H4 (cell line): ENCODE data around the gene EPS8L1. TPM values are rescaled to one million over a fixed set of nuclear protein-coding genes. Genes with fewer than 3 reads are reported as not detected.

ENCODE experiments used
- DNase-seq: peaks from one replicate; pipeline ENCODE4 v3.0.0-alpha.2; 2015; ENCODE audit warnings: low spot score
- total RNA-seq: library from RNA; depleted of rRNA; stranded (reverse); fragments of >200 nt; shearing (Covaris generic); gene quantifications from 2 replicates; pipeline ENCODE4 v1.2.3, GENCODE V29; 2014

EPS8L1 gene
- total RNA-seq, 1 experiment from 2014 or later = 2.2 TPM

DNA sequence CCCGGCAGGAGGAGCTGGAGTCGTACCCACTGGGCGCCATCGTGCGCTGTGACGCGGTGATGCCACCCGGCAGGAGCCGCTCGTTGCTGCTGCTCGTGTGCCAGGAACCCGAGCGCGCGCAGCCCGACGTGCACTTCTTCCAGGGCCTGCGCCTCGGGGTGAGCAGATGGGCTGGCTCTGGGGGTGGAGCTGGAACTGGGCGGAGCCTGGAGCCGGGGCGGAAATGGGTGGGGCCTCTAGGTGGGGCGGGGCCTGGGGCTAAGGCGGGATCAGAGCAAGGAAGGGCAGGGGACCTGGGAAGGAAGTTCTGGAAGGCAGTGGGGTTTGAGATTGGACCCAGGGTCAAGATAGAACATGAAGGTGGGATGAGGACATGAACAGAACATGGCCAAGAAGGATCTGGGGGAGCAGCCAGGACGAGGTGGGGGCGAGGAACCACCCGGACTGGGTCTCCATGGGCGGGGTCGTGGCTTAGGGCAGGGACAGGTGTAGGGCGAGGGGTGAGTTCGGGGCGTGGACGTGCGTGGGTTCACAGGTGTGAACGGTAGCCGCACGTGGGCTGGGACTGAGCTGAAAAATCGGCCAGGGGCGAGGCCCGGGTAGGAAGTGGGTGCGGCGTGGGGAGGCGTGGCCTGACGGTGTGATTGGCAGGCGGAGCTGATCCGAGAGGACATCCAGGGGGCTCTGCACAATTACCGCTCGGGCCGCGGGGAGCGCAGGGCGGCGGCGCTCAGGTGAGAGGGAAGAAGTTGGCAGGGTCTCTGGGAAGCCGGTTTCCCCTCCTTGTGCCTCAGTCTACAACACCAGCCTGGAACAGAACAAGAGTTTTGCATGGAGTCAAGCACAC is 4.7 kb downstream of the EPS8L1 start:
- DNase-seq = peak; percentile 60

GRCh38 chr19:55080968-55081769 is 5.5 kb downstream of the EPS8L1 start:
- DNase-seq = no peak

DNA sequence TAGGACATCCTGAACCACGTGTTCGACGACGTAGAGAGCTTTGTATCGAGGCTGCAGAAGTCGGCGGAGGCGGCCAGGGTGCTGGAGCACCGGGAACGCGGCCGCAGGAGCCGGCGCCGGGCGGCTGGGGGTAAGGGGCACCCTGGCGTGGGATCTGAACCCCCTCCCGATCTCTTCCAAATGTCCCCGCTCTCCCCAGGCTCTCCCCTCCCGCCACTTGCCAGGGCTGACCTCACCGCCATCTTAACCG is 6.0 kb downstream of the EPS8L1 start:
- DNase-seq = no peak

DNA sequence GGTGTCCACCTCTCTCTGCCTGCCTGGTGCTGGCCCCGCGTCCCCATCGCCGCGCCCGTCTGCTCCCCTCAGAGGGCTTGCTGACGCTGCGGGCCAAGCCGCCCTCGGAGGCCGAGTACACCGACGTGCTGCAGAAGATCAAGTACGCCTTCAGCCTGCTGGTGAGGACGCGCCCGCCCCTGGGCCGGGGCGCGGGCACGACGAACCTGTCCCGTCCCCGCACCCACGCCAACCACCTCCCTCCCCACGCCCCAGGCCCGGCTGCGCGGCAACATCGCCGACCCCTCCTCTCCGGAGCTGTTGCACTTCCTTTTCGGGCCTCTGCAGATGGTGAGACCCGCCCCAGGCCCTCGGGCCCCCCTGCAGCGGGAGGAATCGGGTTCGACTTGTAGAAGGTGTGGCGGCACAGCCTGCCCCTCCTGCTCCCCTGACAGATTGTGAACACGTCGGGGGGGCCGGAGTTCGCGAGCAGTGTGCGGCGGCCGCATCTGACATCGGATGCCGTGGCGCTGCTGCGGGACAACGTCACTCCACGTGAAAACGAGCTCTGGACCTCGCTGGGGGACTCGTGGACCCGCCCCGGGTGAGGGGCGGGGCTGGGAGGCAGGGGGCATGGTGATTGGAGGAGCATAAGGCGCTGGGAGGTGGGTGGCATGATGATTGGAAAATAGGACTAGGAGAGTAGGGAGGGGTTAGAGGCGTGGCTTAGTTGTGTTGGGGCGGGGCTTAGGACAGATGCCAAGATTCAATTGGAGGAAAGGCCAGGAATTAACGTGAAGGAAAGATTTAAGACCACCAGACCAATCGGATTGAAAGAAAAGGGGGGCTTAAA is 6.6 kb downstream of the EPS8L1 start:
- DNase-seq = no peak

DNA sequence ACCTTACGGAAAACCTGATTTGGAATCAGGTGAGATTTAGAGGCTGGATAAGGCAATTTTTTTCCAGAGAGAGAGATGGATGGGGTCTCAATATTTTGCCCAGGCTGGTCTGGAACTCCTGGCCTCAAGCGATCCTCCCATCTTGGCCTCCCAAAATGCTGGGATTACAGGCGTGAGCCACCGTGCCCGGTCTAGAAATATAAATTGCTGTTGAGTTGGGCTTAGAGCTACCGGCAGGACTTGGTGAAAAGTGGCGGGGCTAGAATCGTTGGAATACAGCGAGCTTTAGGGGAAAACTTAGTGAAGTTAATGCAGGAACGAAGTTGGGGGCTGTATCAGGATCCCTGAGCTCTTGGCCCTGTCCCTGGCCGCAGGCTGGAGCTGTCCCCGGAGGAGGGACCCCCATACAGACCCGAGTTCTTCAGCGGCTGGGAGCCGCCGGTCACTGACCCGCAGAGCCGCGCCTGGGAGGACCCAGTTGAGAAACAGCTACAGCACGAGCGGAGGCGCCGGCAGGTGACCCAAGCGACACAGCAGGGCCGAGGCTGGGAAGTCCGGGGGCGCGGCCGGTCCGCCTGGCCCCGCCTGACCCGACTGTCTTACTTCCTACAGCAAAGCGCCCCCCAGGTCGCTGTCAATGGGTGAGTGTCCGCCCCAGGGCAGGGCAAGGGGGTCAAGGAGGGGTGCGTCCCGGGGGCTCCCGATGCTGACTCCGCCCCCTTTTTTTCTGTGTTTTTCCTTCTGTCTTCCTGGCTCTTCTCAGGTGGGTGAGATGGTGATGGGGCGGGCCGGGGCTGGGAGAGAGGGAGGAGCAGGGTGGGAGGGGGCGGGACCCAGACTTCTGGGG is 7.6 kb downstream of the EPS8L1 start:
- DNase-seq = no peak

DNA sequence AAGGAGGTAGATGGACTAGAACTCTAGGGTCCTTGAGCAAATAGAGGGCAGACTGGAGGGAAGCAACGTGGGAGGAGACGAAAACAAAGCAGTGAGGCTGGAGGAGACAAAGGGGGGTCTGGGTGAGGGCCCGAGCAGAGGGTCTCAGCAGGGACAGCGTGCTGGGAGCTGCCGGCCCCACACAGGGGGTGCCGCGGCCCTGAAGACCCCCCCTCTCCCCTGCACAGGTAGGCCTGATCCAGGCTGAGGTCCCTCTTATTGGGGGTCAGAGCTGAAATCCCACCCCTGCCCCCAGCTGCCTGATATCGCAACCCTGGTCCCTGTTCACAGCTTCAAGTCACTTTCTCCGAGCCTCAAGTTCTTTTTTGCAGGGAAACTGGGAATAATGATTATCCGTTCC is 8.7 kb downstream of the EPS8L1 start:
- no peak for DNase-seq

DNA sequence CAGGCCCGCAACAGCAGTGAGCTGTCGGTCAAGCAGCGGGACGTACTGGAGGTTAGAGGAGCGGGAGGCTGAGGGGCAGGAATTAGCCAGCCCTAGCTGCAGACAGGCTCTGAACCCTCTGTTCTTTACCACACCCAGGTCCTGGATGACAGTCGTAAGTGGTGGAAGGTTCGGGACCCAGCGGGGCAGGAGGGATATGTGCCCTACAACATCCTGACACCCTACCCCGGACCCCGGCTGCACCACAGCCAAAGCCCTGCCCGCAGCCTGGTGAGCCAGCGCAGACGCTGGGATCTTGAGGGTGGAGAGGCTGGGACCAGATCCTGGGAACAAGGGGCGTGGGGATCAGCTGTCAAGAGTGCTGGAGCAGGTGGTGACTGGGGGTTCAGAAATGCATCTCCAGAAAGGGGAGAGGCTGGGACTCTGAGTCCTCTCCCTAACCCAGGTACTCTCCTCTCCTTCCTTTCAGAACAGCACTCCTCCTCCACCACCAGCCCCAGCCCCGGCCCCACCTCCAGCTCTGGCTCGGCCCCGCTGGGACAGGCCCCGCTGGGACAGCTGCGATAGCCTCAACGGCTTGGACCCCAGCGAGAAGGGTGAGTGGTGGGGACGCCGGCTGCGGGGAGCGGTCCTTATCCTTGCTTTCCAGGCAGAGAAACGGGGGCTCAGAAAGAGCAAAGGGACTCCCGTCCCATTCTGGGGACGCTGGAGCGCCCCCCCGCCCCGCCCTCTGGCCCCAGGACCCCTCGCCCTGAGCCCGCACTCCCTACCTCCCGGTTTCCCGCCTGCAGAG is 10.4 kb downstream of the EPS8L1 start:
- DNase-seq = no peak

GRCh38 chr19:55086730-55087541 is 11.3 kb downstream of the EPS8L1 start:
- peak; percentile 63 for DNase-seq

DNA sequence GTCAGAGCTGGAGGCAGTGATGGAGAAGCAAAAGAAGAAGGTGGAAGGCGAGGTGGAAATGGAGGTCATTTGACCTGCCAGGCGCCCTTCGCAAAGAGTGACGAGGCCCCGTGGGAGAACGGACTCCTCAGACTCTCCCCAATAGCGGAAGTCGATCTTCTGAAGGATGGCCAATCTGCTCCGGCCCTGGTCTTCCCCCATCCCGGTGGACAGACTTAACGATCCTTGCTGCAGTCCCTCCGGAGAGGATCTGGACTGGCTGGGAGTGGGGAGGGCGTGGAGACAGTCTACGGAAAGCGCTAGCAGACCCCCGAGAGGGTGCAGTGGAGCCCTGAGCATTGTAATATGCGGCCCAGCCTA is 11.9 kb downstream of the EPS8L1 start:
- DNase-seq = no peak

DNA sequence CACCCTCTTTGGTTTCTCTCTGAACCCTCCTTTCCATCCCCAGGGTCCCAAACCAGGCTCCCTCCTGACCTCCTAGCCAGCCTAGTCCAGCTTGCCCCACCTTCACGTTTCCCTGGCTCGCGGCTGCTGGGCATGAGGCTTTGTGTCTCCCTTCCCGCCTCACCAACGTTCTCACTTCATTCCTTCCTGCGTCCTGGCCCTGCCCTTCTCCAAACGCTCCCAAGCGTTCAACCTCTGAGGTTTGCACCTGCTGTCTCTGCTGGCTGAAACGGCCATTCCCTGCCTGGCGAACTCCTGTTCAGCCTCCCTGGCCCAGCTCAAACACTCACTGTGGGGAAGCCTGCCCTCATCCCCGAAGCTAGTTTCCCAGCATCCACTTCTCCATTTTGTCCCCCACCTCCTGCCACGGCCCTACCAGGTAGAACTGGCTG is 12.4 kb downstream of the EPS8L1 start:
- no peak for DNase-seq

GRCh38 chr19:55088543-55089341 is 13.1 kb downstream of the EPS8L1 start:
- no peak for DNase-seq

- DNase-seq = no peak
These were observed 13.8 kb downstream of the EPS8L1 start for GRCh38 chr19:55089342-55089944.

GRCh38 chr19:55090564-55090963 is 14.9 kb downstream of the EPS8L1 start:
- DNase-seq = no peak

DNA sequence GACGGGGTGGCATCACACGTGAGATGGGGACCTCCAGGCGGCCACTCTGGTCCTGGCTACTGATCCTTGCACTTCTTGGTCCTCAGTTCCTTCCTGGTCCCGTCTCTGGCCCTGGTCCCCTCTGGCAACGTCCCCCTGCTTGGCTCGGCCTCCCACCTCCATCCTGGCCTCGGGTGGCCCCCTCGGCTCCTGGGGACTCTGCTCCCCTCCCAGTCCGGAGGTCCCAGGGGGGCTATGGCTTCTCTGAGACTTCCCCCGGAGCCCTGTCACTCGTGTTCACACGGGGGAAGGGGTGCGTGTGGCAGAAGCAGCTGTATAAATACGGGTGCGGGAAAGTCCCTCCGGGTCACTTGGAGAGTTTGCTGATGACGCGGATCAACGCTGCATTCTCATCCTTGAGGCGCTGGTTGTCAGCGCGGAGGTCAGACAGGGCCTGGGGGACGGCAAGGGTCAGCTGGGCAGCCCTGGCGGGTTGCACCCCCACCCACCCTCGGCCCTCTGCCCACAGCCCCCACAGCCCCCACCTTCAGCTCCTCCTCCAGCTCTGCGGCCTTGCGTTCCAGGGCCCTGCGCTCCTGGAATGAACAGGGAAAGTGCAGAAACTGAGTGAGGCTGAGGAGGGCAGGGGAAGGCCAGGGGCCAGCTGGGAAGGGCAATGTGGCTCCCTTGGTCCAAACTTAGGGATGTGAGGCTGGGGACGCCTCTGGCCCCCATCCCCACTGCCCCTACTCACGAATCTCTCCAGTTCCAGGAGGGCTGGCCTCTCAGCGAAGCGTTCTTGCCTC is 15.6 kb downstream of the EPS8L1 start:
- DNase-seq = no peak

DNA sequence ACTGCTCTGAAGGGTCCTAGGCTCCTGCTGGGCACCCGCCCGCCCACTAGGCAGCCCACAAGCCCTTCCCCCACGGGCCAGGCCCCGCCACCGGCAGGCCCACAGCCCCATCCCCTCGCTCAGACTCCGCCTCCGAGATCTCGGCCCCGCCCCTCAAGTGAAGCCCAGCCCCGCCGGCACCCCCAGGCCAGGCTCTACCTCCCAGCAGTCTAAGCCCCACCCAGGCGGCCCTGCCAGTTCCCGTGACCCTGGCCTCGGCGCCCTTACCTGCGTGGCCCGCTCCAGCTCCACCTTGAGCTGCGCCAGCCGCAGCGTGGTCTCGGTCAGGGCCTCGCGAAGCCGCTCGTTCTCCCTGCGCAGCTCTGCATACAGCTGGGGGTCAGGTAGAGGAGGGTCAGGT is 16.3 kb downstream of the EPS8L1 start:
- DNase-seq = no peak

DNA sequence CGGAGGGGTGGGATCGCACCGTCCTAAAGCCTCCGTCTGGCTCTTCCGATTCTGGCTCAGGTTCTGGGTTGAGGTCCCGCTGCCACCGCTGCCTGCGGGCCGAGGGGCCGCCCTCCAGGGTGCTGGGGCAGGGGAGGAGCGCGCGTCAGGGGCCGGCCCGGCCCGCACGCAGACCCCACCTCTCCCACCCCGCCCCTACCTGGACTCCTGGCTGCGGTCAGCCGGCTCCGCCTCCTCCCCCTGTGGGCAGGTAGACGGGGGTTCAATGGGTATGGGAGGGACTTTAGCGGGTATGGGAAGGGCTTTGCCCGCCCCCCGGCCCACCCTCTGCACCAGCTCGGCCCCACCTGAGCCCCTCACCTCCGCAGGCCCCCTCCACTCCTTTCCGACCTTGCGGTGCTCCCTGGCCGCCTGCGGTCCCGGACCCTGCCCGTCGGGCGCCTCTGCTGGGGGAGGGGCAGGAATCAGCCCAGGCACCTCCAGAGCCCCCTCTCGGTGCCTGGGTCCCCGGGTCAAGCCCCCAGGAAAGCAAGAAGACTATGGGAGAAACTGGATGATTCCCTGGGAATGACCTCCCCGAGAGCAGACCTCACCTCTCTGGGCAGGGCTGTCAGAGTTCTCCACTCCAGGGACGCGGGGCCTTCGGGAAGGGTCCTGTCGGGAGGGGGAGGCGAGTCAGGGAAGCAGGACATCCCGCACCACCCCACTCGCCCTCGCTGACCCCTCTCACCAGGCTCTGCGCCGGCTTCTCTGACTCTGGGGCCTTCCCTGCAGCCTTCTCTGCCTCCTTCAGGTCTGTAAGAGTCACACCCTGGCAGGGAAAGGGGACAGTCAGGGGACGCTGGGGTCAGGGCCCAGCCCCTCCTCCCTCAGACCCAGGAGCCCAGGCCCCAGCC is 17.0 kb downstream of the EPS8L1 start:
- DNase-seq = no peak
